Liver (tissue), 3 donors: ENCODE measurements around the gene ZNF829.

Experiments used
- ATF3 ChIP-seq: IDR thresholded peaks from 2 replicates; pipeline ENCODE4 v1.6.1; 2016; ENCODE audit warnings: antibody characterized with exemption
- CTCF ChIP-seq: fragments of 150-350 bp; IDR thresholded peaks from 2 replicates; pipeline ENCODE4 v1.5.1; 2017; ENCODE audit warnings: improper control_type of control experiment, low read depth, low read length; ENCODE audit not compliant: missing input control
- FOXA1 ChIP-seq: IDR thresholded peaks from 2 replicates; pipeline ENCODE4 v1.6.1; 2016; ENCODE audit warnings: antibody characterized with exemption
- FOXA2 ChIP-seq: IDR thresholded peaks from 2 replicates; pipeline ENCODE4 v1.6.1; 2016; ENCODE audit warnings: antibody characterized with exemption
- GABPA ChIP-seq, 2 donors: IDR thresholded peaks in 1 of 2; conservative IDR thresholded peaks in 1 of 2; 2 replicates each; pipeline ENCODE4 v1.6.1; 2016; ENCODE audit warnings: antibody characterized with exemption in 2 of 2, mild to moderate bottlenecking in 1 of 2, moderate library complexity in 1 of 2
- MAX ChIP-seq: IDR thresholded peaks from 2 replicates; pipeline ENCODE4 v1.6.1; 2016; ENCODE audit warnings: antibody characterized with exemption
- RAD21 ChIP-seq, 2 donors: IDR thresholded peaks; 2 replicates each; pipeline ENCODE4 v1.6.1; 2016; ENCODE audit warnings: antibody characterized with exemption in 2 of 2, mild to moderate bottlenecking in 2 of 2
- REST ChIP-seq: IDR thresholded peaks from 2 replicates; pipeline ENCODE4 v1.6.1; 2016; ENCODE audit warnings: antibody characterized with exemption, mild to moderate bottlenecking
- RXRA ChIP-seq, 2 donors: IDR thresholded peaks; 2 replicates each; pipeline ENCODE4 v1.6.1; 2017 to 2018; ENCODE audit warnings: antibody characterized with exemption in 2 of 2, mild to moderate bottlenecking in 1 of 2
- SP1 ChIP-seq: IDR thresholded peaks from 2 replicates; pipeline ENCODE4 v1.6.1; 2018; ENCODE audit warnings: antibody characterized with exemption, mild to moderate bottlenecking
- TAF1 ChIP-seq: conservative IDR thresholded peaks from 2 replicates; pipeline ENCODE4 v1.6.1; 2016; ENCODE audit warnings: antibody characterized with exemption, mild to moderate bottlenecking
- YY1 ChIP-seq: IDR thresholded peaks from 2 replicates; pipeline ENCODE4 v1.6.1; 2016; ENCODE audit warnings: antibody characterized with exemption, mild to moderate bottlenecking
- donor health status: healthy.
- donor health status: healthy.

GRCh38 chr19:36918090-36918489, 2.0 kb upstream of the ZNF829 start:
- TF ChIP-seq CTCF (no peak), TAF1 (no peak), SP1 (no peak), ATF3 (no peak), REST (no peak), FOXA2 (no peak), GABPA (IDR thresholded peaks at IDR 0.05 in 1 of 2, conservative IDR thresholded peaks at IDR 0.05 in 1 of 2) (no peak), RAD21 (IDR thresholded peaks at IDR 0.05) (no peak), RXRA (IDR thresholded peaks at IDR 0.05) (no peak), MAX (no peak), FOXA1 (no peak), YY1 (no peak)
